Activated naive CD4-positive, alpha-beta T cell treated with anti-CD3 and anti-CD28 coated beads, Interleukin-2, amount 10 ng/mL, durations not matched to agents 7 days and 5 days (primary cell): ENCODE data around the gene EIF2B5.
A peak's percentile ranks its signal among the peaks of the same experiment; 100 is the strongest.
"Not testable (repeated sequence)": the region's sequence is repeated elsewhere in the genome, so short reads cannot be mapped to it uniquely, and the experiment has no call there.

Source experiments
- CTCF ChIA-PET: fragments of 350-600 bp; sonication (Branson Sonifier 250); formaldehyde crosslinking; loops from one replicate; lab custom pipeline; 2021; ENCODE audit warnings: antibody characterized with exemption; lab: Charles Lee
- DNase-seq: peaks from one replicate; pipeline ENCODE4 v3.0.0-alpha.2; 2020
- H3K27ac Mint-ChIP-seq: one replicate; pipeline ENCODE4 v1.8.0; 2021; ENCODE audit warnings: mild to moderate bottlenecking, moderate library complexity, mixed read lengths
- H3K27me3 Mint-ChIP-seq: one replicate; pipeline ENCODE4 v1.8.0; 2021; ENCODE audit warnings: mild to moderate bottlenecking, mixed read lengths
- H3K36me3 Mint-ChIP-seq: one replicate; pipeline ENCODE4 v1.8.0; 2021; ENCODE audit warnings: mixed read lengths
- H3K4me1 Mint-ChIP-seq: one replicate; pipeline ENCODE4 v1.8.0; 2021; ENCODE audit warnings: mixed read lengths
- H3K4me3 Mint-ChIP-seq: one replicate; pipeline ENCODE4 v1.8.0; 2021; ENCODE audit warnings: mild to moderate bottlenecking, moderate library complexity, mixed read lengths
- H3K9me3 Mint-ChIP-seq: one replicate; pipeline ENCODE4 v1.8.0; 2021; ENCODE audit warnings: mixed read lengths

The EIF2B5 gene

DNA sequence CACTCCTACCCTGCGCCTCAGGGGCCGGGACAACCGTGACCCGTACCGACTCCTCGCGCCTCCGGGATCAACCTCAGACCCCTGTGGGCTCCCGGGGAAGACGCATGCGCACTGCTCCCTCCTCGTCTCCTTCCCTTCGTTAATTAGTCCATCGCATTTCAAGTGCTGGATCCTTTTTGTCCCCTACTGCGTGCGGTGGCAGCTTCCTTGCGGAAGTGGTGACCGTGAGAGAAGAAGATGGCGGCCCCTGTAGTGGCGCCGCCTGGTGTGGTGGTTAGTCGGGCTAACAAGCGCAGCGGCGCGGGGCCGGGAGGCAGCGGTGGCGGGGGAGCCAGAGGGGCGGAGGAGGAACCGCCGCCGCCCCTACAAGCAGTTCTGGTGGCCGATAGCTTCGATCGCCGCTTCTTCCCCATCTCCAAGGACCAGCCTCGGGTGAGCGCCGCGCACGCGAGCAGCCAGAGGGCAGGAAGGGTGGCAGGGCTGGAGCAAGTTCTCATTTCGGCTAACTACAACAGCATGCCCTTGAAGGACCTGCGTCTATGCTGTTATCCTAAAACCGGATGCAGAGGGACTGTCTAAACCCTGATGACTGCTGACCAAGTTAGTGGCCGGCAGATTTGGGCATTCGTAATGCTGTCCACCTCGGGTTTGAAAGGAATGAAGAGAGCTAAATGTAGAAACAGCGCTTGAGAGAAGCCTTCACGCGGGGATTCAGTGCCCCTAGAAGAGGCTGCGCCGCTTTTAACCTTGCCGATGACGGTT lies at the start of gene EIF2B5:
EIF2B5 (plus strand) TSS at position 210 of the 762 bp plus-strand sequence; CDS start at position 238, 28 bp downstream.
- Mint-ChIP-seq H3K36me3 (peaks cover 21% of the 10 kb centered on the region), H3K4me1 (peaks cover 34% of the 10 kb centered on the region), H3K9me3 (no peaks in the 10 kb centered on the region), H3K27me3 (peaks cover 20% of the 10 kb centered on the region), H3K27ac (peak within 1 kb of the TSS; percentile 94), H3K4me3 (peak within 1 kb of the TSS; percentile 96)
- DNase-seq, result peak; percentile 92
- CTCF ChIA-PET, result interaction anchor here (0.6 to 0.9 kb wide), 2 partner anchors 9 to 55 kb away, joined by 3 read pairs; no protein-coding TSS in a partner anchor

DNA sequence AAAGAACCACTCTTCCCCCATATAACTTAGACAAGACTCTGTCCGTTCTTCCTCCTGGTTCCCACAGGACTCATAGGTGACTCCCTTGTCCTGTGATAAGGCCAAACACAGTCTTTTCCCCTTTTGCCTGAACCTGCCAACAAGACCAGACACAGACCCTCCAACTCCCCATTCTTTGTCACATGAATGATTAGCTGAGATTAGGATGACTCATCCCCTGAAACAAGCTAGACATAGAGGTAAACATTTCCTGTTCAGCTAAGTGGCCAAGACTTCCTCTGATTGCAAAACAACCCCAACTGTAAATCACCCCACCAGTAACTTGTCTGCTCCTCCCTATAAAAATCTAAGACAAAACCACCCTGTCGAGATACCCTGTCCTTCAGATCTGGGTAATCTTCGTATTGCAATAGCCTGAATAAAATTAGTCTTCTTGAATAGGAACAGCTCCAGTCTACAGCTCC lies 49.7 kb upstream of the EIF2B5 start:
- H3K36me3 Mint-ChIP-seq, result peaks cover 12% of the 10 kb centered on the region
- H3K4me3 Mint-ChIP-seq, result no peak overlapping the region
- no peaks in the 10 kb centered on the region for H3K27me3 Mint-ChIP-seq
- H3K27ac Mint-ChIP-seq, result peak overlapping the region; percentile 75
- peaks cover 20% of the 10 kb centered on the region for H3K9me3 Mint-ChIP-seq
- peaks cover 13% of the 10 kb centered on the region for H3K4me1 Mint-ChIP-seq
- CTCF ChIA-PET, result no interaction called here
- no peak for DNase-seq

DNA sequence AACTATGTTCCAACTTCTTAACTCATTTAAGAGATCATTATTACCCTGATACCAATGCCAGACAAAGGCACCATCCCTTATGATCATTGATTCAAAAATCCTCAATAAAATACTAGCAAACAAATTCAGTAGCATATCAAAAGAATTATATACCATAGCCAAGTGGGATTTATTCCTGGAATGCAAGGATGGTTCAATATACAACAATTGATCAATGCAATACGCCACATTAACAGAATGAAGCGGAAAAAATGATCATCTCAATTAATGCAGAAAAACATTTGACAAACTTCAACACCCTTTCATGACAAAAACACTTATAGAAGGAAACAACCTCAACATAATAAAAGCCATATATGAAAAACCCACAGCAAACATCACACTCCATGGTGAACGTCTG lies 43.0 kb upstream of the EIF2B5 start:
- Mint-ChIP-seq H3K9me3 (peaks cover 18% of the 10 kb centered on the region), H3K27me3 (peaks cover 8% of the 10 kb centered on the region), H3K4me3 (no peak overlapping the region), H3K27ac (no peak overlapping the region), H3K36me3 (peaks cover 2% of the 10 kb centered on the region), H3K4me1 (no peaks in the 10 kb centered on the region)
- no peak for DNase-seq
- CTCF ChIA-PET, result no interaction called here

DNA sequence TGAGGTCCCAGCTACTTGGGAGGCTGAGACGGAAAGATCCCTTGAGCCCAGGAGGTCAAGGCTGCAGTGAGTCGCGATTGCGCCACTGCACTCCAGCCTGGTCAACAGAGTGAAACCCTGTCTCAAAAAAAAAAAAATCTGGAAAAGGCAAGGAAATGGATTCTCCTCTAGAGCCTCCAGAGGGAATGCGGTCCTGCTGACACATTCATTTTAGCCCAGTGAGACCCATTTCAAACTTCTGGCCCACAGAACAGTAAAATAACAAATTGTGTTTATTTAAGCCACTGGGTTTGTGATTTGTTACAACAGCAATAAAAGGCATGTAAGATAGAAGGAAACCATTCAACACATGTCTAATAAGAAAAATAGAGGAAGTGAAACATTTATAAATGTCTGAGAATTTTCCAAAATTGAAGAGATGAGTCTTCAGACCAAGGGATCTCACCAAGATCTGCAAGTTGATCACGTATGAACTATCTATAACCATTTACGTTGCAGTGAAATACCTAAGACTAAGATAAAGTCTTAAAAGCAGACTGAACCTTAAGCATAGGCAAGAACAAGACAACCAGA lies 38.3 kb upstream of the EIF2B5 start, which contains the start of gene HTR3E:
HTR3E (plus strand) TSS at position 254 of the 573 bp plus-strand sequence. CDS start 466 bp downstream, outside the sequence.
- Mint-ChIP-seq H3K27me3 (peaks cover 21% of the 10 kb centered on the region), H3K4me1 (no peaks in the 10 kb centered on the region), H3K27ac (no peak within 1 kb of the TSS), H3K36me3 (no peaks in the 10 kb centered on the region), H3K4me3 (no peak within 1 kb of the TSS), H3K9me3 (peaks cover 10% of the 10 kb centered on the region)
- no peak for DNase-seq
- CTCF ChIA-PET, result no interaction called here

DNA sequence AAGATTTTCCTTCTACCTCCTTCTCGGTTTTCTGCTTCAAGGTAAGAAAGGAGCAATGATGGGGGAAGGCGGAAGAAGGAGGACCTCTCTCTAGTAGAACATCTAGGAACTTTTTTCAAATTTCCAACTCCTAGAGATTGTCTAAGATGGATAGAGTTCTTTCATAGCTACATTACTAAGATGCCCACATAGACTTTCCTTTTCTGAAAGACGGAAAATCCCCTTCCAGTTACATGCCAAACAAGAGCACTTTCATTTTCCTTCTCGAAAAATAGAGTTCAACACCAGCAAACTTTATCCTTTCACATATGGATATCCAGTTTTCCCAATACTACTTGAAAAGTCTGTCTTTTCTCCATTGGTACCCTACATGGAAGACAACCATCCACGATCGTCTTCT lies 37.6 kb upstream of the EIF2B5 start:
- CTCF ChIA-PET, result no interaction called here
- DNase-seq, result no peak
- H3K27me3 Mint-ChIP-seq, result peaks cover 21% of the 10 kb centered on the region
- H3K9me3 Mint-ChIP-seq, result peaks cover 4% of the 10 kb centered on the region
- H3K36me3 Mint-ChIP-seq, result no peaks in the 10 kb centered on the region
- no peaks in the 10 kb centered on the region for H3K4me1 Mint-ChIP-seq
- H3K27ac Mint-ChIP-seq, result no peak overlapping the region
- H3K4me3 Mint-ChIP-seq, result no peak overlapping the region

DNA sequence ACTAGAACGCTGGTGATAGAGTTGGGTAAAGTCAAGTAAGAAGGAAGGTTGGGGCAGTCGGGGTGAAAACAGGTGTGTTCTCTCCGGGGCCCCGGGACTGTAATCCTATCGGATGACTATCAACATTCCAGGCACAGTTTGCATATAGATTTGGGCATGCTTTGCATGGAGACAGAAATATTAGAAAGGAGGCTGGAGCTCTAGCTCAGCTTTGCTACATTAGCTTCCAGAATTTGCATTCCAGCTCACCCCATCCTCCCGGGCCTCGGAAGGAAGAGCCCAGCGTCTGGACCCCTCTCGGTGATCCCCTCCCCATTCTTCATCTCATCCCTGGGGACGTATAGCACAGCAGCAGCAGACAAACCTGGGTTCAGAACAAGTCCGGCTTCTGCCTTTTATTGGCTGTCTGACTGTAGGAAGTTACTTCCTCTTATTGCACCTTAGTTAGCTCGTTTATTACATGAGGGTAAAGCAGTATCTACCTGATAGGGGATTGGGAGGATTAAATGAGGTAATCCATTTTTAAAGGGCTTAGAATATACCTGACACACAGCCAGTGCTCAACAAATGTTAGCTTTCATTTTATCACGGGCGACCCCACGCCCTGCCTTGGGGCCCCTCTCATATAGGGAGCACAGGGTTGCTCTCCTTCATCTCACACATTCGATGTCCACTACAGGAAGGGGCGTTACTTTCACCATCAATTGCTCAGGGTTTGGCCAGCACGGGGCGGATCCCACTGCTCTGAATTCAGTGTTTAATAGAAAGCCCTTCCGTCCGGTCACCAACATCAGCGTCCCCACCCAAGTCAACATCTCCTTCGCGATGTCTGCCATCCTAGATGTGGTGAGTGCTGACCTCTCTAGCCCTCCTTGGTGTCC lies 35.1 kb upstream of the EIF2B5 start:
- DNase-seq, result no peak
- Mint-ChIP-seq H3K27me3 (peaks cover 18% of the 10 kb centered on the region), H3K4me3 (no peak overlapping the region), H3K36me3 (no peaks in the 10 kb centered on the region), H3K27ac (no peak overlapping the region), H3K9me3 (no peaks in the 10 kb centered on the region), H3K4me1 (no peaks in the 10 kb centered on the region)
- CTCF ChIA-PET, result no interaction called here

DNA sequence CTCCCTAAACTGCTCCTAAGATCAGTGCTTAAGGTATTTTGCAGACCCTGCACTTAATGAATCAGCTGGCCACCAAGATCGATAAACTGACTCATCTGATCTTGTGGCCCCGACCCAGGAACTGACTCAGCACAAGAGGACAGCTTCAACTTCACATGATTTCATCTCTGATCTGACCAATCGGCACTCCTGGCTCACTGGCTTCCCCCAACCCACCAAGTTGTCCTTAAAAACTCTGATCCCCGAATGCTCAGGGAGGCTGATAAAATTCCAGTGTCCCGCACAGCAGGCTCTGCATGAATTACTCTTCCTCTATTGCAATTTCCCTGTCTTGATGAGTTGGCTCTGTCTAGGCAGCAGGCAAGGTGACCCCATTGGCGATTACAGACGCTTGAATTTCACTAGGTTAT lies 24.8 kb upstream of the EIF2B5 start:
- H3K4me1 Mint-ChIP-seq, result no peaks in the 10 kb centered on the region
- H3K36me3 Mint-ChIP-seq, result no peaks in the 10 kb centered on the region
- CTCF ChIA-PET, result no interaction called here
- H3K9me3 Mint-ChIP-seq, result no peaks in the 10 kb centered on the region
- H3K27me3 Mint-ChIP-seq, result peaks cover 21% of the 10 kb centered on the region
- H3K27ac Mint-ChIP-seq, result no peak overlapping the region
- no peak for DNase-seq
- no peak overlapping the region for H3K4me3 Mint-ChIP-seq

DNA sequence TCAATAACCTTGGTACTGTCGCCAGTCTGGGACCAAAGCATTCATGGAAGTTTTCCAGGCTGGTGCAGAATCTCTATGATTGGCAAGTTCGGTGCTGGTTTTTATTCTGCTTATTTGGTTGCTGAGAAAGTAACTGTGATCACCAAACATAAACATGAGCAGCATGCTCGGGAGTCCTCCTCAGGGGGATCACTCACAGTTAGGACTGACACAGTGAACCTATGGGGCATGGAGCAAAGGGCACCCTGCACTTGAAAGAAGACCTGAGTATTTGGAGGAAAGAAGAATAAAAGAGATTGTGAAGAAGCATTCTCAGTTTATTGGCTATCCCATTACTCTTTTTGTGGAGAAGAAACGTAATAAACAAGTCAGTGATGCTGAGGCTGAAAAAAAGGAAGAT lies 19.1 kb upstream of the EIF2B5 start:
- H3K4me1 Mint-ChIP-seq, result no peaks in the 10 kb centered on the region
- CTCF ChIA-PET, result interaction anchor here (1.0 to 1.3 kb wide), 2 partner anchors 14 to 211 kb away, joined by 3 to 4 read pairs; no protein-coding TSS in a partner anchor
- H3K27ac Mint-ChIP-seq, result no peak overlapping the region
- H3K4me3 Mint-ChIP-seq, result no peak overlapping the region
- H3K9me3 Mint-ChIP-seq, result no peaks in the 10 kb centered on the region
- H3K36me3 Mint-ChIP-seq, result no peaks in the 10 kb centered on the region
- H3K27me3 Mint-ChIP-seq, result peaks cover 23% of the 10 kb centered on the region
- DNase-seq, result no peak

DNA sequence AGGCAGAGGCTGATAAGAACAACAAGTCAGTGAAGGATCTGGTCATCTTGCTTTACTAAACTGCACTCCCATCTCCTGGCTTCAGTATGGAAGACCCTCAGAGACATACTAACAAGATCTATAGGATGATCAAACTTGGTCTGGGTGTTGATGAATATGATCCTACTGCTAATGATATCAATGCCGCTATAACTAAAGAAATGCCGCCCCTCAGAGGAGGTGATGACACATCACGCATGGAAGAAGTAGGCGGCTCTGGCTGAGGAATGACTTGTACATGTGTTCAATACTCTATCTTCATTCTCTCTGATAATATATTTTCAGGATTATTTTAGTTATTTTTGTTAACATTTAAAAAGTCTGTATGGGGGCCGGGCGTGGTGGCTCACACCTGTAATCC lies 17.5 kb upstream of the EIF2B5 start:
- DNase-seq, result no peak
- no peak overlapping the region for H3K27ac Mint-ChIP-seq

DNA sequence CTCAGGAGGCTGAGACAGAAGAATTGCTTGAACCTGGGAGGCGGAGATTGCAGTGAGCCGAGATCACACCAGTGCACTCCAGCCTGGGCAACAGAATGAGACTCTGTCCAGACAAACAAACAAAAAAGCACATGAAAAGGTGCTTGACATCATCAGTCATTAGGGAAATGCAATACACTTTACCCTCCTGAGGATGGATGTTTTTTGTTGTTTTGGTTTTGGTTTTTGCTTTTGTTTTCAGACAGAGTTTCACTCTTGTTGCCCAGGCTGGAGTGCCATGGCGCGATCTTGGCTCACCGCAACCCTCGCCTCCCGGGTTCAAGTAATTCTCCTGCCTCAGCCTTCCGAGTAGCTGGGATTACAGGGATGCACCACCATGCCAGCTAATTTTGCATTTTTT lies 14.1 kb upstream of the EIF2B5 start:
- not testable (repeated sequence) for H3K36me3 Mint-ChIP-seq, H3K9me3 Mint-ChIP-seq, H3K27ac Mint-ChIP-seq, H3K4me3 Mint-ChIP-seq, DNase-seq, H3K4me1 Mint-ChIP-seq, H3K27me3 Mint-ChIP-seq
- CTCF ChIA-PET, result interaction anchor here (1.5 kb wide), 1 partner anchor 226 kb away, joined by 4 read pairs; no protein-coding TSS in a partner anchor

More for the DNA sequence above, 17.5 kb upstream of the EIF2B5 start:
- no peaks in the 10 kb centered on the region for H3K9me3 Mint-ChIP-seq
- peaks cover 20% of the 10 kb centered on the region for H3K27me3 Mint-ChIP-seq
- CTCF ChIA-PET, result interaction anchor here (0.7 kb wide), 1 partner anchor 910 kb away, joined by 3 read pairs; no protein-coding TSS in a partner anchor
- no peaks in the 10 kb centered on the region for H3K36me3 Mint-ChIP-seq
- H3K4me3 Mint-ChIP-seq, result no peak overlapping the region
- H3K4me1 Mint-ChIP-seq, result no peaks in the 10 kb centered on the region

DNA sequence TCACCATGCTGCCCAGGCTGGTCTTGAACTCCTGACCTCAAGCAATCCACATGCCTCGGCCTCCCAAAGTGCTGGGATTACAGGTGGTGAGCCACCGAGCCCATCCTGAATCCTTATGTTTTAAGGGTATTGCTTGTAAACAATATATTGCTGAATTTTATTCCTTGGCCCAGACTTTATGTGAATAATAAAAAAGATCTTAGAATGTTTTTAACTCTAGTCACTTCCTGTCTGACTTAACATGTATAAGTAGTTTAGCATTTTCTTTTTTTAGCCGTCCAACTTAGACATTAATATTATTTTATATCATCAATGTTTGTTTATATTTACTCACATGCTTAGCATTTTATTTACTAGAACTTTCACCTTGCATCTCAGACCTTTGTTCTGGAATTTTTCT lies 9.2 kb upstream of the EIF2B5 start:
- CTCF ChIA-PET, result no interaction called here
- no peak for DNase-seq
- peaks cover 9% of the 10 kb centered on the region for H3K27me3 Mint-ChIP-seq
- H3K9me3 Mint-ChIP-seq, result no peaks in the 10 kb centered on the region
- no peaks in the 10 kb centered on the region for H3K36me3 Mint-ChIP-seq
- no peaks in the 10 kb centered on the region for H3K4me1 Mint-ChIP-seq
- no peak overlapping the region for H3K27ac Mint-ChIP-seq
- H3K4me3 Mint-ChIP-seq, result no peak overlapping the region

DNA sequence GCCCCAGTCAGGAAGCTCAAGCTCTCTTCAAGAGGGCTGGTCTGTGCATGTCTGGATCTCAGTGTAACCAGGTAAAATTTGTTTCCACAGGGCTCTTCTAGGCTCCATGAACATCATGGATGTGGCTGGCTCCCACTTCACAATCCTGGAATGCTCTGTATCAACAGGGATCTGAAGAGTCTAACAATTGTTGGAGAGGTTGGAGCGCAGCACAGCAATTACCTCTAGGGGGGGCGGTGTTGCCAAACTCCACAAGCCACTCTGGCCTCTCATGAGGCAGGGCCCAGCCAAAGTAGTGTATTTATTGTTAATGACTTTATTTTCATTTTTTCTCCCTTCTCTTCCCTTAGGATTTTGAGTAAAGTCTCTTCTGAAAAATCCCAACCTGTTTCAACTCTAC lies 6.1 kb upstream of the EIF2B5 start:
- CTCF ChIA-PET, result interaction anchor here (0.6 to 1.8 kb wide), 3 partner anchors 16 to 233 kb away, joined by 3 to 7 read pairs (median 3); no protein-coding TSS in a partner anchor
- H3K4me3 Mint-ChIP-seq, result no peak overlapping the region
- no peak overlapping the region for H3K27ac Mint-ChIP-seq
- peaks cover 19% of the 10 kb centered on the region for H3K27me3 Mint-ChIP-seq
- DNase-seq, result peak; percentile 43
- H3K36me3 Mint-ChIP-seq, result no peaks in the 10 kb centered on the region
- H3K4me1 Mint-ChIP-seq, result peaks cover 8% of the 10 kb centered on the region
- H3K9me3 Mint-ChIP-seq, result no peaks in the 10 kb centered on the region

DNA sequence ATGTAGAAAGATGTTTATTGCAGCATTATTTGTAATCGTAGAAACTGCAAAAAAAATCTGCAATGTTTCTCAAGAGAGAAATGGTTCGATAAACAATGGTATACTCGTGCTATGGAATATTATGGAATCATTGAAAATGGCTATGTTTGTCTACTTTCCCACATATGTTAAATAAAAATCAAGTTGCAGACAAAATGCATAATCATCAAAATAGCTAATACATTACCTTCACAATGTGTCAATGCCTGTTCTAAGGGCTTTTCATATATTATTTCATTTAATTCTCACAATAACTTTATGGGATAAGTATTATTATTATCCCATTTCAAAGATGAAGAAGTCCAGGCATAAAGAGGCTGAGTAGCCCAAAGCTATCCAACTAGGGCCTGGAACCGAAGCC lies 2.2 kb upstream of the EIF2B5 start:
- no peak for DNase-seq
- H3K4me3 Mint-ChIP-seq, result no peak overlapping the region
- no peak overlapping the region for H3K27ac Mint-ChIP-seq
- CTCF ChIA-PET, result no interaction called here
- no peaks in the 10 kb centered on the region for H3K9me3 Mint-ChIP-seq
- peaks cover 24% of the 10 kb centered on the region for H3K27me3 Mint-ChIP-seq
- peaks cover 33% of the 10 kb centered on the region for H3K4me1 Mint-ChIP-seq
- peaks cover 15% of the 10 kb centered on the region for H3K36me3 Mint-ChIP-seq
